ENCODE results near the gene PBRM1. TPM values are rescaled to one million over a fixed set of nuclear protein-coding genes. Genes with fewer than 3 reads are reported as not detected.

Gene PBRM1
- total and polyA plus RNA-seq, 2 of the 13 experiments (the other 11 are each of a cell fraction or from before 2014, with no cell fraction given), result 10.9 to 33.2 TPM

GRCh38 chr3:52498137-52499054, 187.3 kb downstream of the PBRM1 start:
- Histone ChIP-seq H4K20me1 (ENCODE audit: insufficient read depth, low read length) (no peaks in the 10 kb centered on the region), H3K4me2 (ENCODE audit: low read depth, low read length) (no peak overlapping the region), H3K4me1 (ENCODE audit: insufficient read depth, low read length) (peaks cover 23% of the 10 kb centered on the region), H2AFZ (ENCODE audit: low read length) (no peak overlapping the region), H3K36me3 (replicated peaks in 1 of 2; ENCODE audit: control insufficient read depth in 1 of 2, insufficient read depth in 2 of 2, low read length in 2 of 2) (no peaks in the 10 kb centered on the region), H3K27me3 (ENCODE audit: control insufficient read depth in 1 of 2, insufficient read depth in 2 of 2, low read length in 2 of 2) (peaks cover 11 to 50% of the 10 kb centered on the region in 2 experiments; a peak in 4 of 5 replicates), H3K9me3 (ENCODE audit: low read length) (no peaks in the 10 kb centered on the region), H3K79me2 (ENCODE audit: insufficient read depth, low read length) (no peaks in the 10 kb centered on the region), H3K27ac (ENCODE audit: extremely low read length, insufficient read depth, low read length) (no peak overlapping the region), H3K4me3 (replicated peaks in 1 of 3; ENCODE audit: insufficient read depth in 1 of 3, low read depth in 2 of 3, low read length in 3 of 3) (no peak overlapping the region), H3K9ac (ENCODE audit: insufficient read depth, low read depth, low read length) (no peak overlapping the region)
- DNase-seq (ENCODE audit: low spot score), result no peak
- in situ Hi-C loops (cut with HindIII; ENCODE audit: extremely low pct_ligation_motif_present, low pct_unique_long_range_greater_than_20kb), result no loop called here
- TF ChIP-seq ATF7 (IDR thresholded peaks at IDR 0.05), result no peak
- TF ChIP-seq ATF7 (CRISPR knock-in tag; IDR thresholded peaks at IDR 0.05), result no peak
- TF ChIP-seq NR1H2 (CRISPR knock-in tag; IDR thresholded peaks at IDR 0.05; ENCODE audit: borderline replicate concordance, low read depth), result no peak
- TF ChIP-seq ZNF234 (CRISPR knock-in tag; conservative IDR thresholded peaks at IDR 0.05), result no peak
- TF ChIP-seq, protein P1, sequence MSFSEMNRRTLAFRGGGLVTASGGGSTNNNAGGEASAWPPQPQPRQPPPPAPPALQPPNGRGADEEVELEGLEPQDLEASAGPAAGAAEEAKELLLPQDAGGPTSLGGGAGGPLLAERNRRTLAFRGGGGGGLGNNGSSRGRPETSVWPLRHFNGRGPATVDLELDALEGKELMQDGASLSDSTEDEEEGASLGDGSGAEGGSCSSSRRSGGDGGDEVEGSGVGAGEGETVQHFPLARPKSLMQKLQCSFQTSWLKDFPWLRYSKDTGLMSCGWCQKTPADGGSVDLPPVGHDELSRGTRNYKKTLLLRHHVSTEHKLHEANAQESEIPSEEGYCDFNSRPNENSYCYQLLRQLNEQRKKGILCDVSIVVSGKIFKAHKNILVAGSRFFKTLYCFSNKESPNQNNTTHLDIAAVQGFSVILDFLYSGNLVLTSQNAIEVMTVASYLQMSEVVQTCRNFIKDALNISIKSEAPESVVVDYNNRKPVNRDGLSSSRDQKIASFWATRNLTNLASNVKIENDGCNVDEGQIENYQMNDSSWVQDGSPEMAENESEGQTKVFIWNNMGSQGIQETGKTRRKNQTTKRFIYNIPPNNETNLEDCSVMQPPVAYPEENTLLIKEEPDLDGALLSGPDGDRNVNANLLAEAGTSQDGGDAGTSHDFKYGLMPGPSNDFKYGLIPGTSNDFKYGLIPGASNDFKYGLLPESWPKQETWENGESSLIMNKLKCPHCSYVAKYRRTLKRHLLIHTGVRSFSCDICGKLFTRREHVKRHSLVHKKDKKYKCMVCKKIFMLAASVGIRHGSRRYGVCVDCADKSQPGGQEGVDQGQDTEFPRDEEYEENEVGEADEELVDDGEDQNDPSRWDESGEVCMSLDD (CRISPR knock-in tag; IDR thresholded peaks at IDR 0.05; ENCODE audit: borderline replicate concordance), result no peak
- intact Hi-C loops (cut with micrococcal nuclease; ENCODE audit: unreplicated experiment), result no loop called here
- CTCF ChIA-PET (ENCODE audit: low intra/inter-chr PET ratio, low total read pairs), result no interaction called here
- BruUV-seq (replicated peaks), result no TSS peak
- POLR2A ChIA-PET, result interaction anchor here (1.2 kb wide), 1 partner anchor 9 kb away, joined by 3 read pairs; no protein-coding TSS in a partner anchor
- ATAC-seq, result no peak
- WGBS (ENCODE audit: low lambda C conversion rate), result 48% methylated on average over 9 of the region's 24 CpGs
- no peak for FAIRE-seq
